ENCODE results near the gene COL11A1.
"Not testable (repeated sequence)": the region's sequence is repeated elsewhere in the genome, so short reads cannot be mapped to it uniquely, and the experiment has no call there.

COL11A1 gene

GRCh38 chr1:102954576-102954975, 153.7 kb downstream of the COL11A1 start:
- TF ChIP-seq CTCF (conservative IDR thresholded peaks at IDR 0.05), result no peak
- TF ChIP-seq ZFX (IDR thresholded peaks at IDR 0.05), result no peak
- no peak overlapping the region for H3K27ac ChIP-seq

GRCh38 chr1:102952400-102952799, 155.9 kb downstream of the COL11A1 start:
- H3K27ac ChIP-seq, result no peak overlapping the region
- no peak for TF ChIP-seq CTCF (conservative IDR thresholded peaks at IDR 0.05)
- TF ChIP-seq ZFX (IDR thresholded peaks at IDR 0.05), result no peak

GRCh38 chr1:102942324-102942723, 166.0 kb downstream of the COL11A1 start:
- TF ChIP-seq CTCF (conservative IDR thresholded peaks at IDR 0.05) (no peak), ZFX (IDR thresholded peaks at IDR 0.05) (no peak)
- H3K27ac ChIP-seq, result no peak overlapping the region

GRCh38 chr1:102941366-102941947, 166.9 kb downstream of the COL11A1 start:
- TF ChIP-seq ZFX (IDR thresholded peaks at IDR 0.05) (no peak), CTCF (conservative IDR thresholded peaks at IDR 0.05) (no peak)
- no peak overlapping the region for H3K27ac ChIP-seq

- TF ChIP-seq ZFX (IDR thresholded peaks at IDR 0.05) (no peak), CTCF (conservative IDR thresholded peaks at IDR 0.05) (no peak)
- no peak overlapping the region for H3K27ac ChIP-seq
Observed at GRCh38 chr1:102937401-102937800, 170.9 kb downstream of the COL11A1 start.

- not testable (repeated sequence) for H3K27ac ChIP-seq
Observed at GRCh38 chr1:102933362-102933761, 175.0 kb downstream of the COL11A1 start.

GRCh38 chr1:102919659-102920058, 188.7 kb downstream of the COL11A1 start:
- no peak for TF ChIP-seq CTCF (conservative IDR thresholded peaks at IDR 0.05)
- TF ChIP-seq ZFX (IDR thresholded peaks at IDR 0.05), result no peak
- no peak overlapping the region for H3K27ac ChIP-seq

GRCh38 chr1:102901996-102902395, 206.3 kb downstream of the COL11A1 start:
- TF ChIP-seq ZFX (IDR thresholded peaks at IDR 0.05) (no peak), CTCF (conservative IDR thresholded peaks at IDR 0.05) (no peak)
- H3K27ac ChIP-seq, result no peak overlapping the region
